H1 (cell line): ENCODE results near the gene UMOD. TPM values are rescaled to one million over a fixed set of nuclear protein-coding genes. Genes with fewer than 3 reads are reported as not detected.

Source experiments
- CTCF ChIA-PET: fragments of 300-600 bp; sonication (Branson Sonifier 250); formaldehyde crosslinking; loops from one replicate; lab custom pipeline; 2021; ENCODE audit not compliant: partially characterized antibody; lab: Charles Lee
- POLR2A ChIA-PET: fragments of 300-600 bp; sonication (Branson Sonifier 250); formaldehyde crosslinking; loops from one replicate; lab custom pipeline; 2021; ENCODE audit warnings: inconsistent platforms; ENCODE audit not compliant: partially characterized antibody; lab: Charles Lee
- DNase-seq, 2 experiments: peaks; one replicate each; pipeline versions ENCODE4 v3.0.0 to v3.0.0-alpha.2; 2010 to 2022; ENCODE audit warnings: low spot score in 2 of 2, low read depth in 1 of 2, mixed read lengths in 1 of 2
- FAIRE-seq: peaks from 2 replicates; lab custom pipeline; 2011; peaks lifted over from hg19 to GRCh38; lab: Jason Lieb, UNC
- H2AFZ ChIP-seq: 2 replicates; pipeline ENCODE4 v1.8.1; 2012; ENCODE audit warnings: low read length, inconsistent platforms
- H2AK5ac ChIP-seq: 2 replicates; pipeline ENCODE4 v1.6.1; 2013; ENCODE audit warnings: low read depth, low read length
- H2BK120ac ChIP-seq: replicated peaks from 2 replicates; pipeline ENCODE3; 2013; ENCODE audit warnings: low read depth, low read length, inconsistent platforms
- H2BK12ac ChIP-seq: 2 replicates; pipeline ENCODE4 v1.6.1; 2013; ENCODE audit warnings: low read depth, low read length
- H2BK15ac ChIP-seq: 2 replicates; pipeline ENCODE4 v1.6.1; 2013; ENCODE audit warnings: low read length
- H2BK20ac ChIP-seq: 2 replicates; pipeline ENCODE4 v1.6.1; 2013; ENCODE audit warnings: low read length
- H2BK5ac ChIP-seq: 2 replicates; pipeline ENCODE4 v1.6.1; 2013; ENCODE audit warnings: low read depth, low read length
- H3K14ac ChIP-seq: 2 replicates; pipeline ENCODE4 v1.6.1; 2013; ENCODE audit warnings: inconsistent platforms; ENCODE audit not compliant: insufficient read length
- H3K18ac ChIP-seq: 2 replicates; pipeline ENCODE4 v1.6.1; 2013; ENCODE audit warnings: low read length; ENCODE audit errors: extremely low read depth
- H3K23ac ChIP-seq: 2 replicates; pipeline ENCODE4 v1.6.1; 2013; ENCODE audit warnings: inconsistent platforms; ENCODE audit not compliant: insufficient read length
- H3K23me2 ChIP-seq: 2 replicates; pipeline ENCODE4 v1.6.1; 2013; ENCODE audit warnings: low read depth, low read length
- H3K27ac ChIP-seq: 2 replicates; pipeline ENCODE4 v1.6.1; 2011; ENCODE audit warnings: low read depth, low read length, inconsistent platforms
- H3K27me3 ChIP-seq, 4 experiments: replicated peaks in 1 of 4; 1 replicate in 1 of 4; 2 replicates in 3 of 4; pipeline versions ENCODE4 v1.6.1 to v1.8.1; 2011 to 2013; ENCODE audit warnings: low read length in 3 of 4, mild to moderate bottlenecking in 3 of 4, inconsistent platforms in 2 of 4, mixed read lengths in 2 of 4, moderate library complexity in 1 of 4; ENCODE audit not compliant: control insufficient read depth in 3 of 4, insufficient read depth in 3 of 4; ENCODE audit errors: extremely low read depth in 1 of 4
- H3K36me3 ChIP-seq, 4 experiments: 2 replicates each; pipeline versions ENCODE4 v1.6.1 to v1.8.1; 2011 to 2013; ENCODE audit warnings: mild to moderate bottlenecking in 4 of 4, low read length in 3 of 4, moderate library complexity in 2 of 4, control low read depth in 1 of 4, inconsistent platforms in 1 of 4; ENCODE audit not compliant: insufficient read depth in 4 of 4, control insufficient read depth in 2 of 4
- H3K4ac ChIP-seq: replicated peaks from 2 replicates; pipeline ENCODE3; 2013; ENCODE audit warnings: low read length, low read depth, mixed read lengths, inconsistent platforms; ENCODE audit not compliant: insufficient read length
- H3K4me1 ChIP-seq, 4 experiments: replicated peaks in 1 of 4; 1 replicate in 1 of 4; 2 replicates in 3 of 4; pipeline versions ENCODE4 v1.6.1 to v1.8.1; 2011 to 2013; ENCODE audit warnings: low read length in 3 of 4, inconsistent platforms in 2 of 4, mixed read lengths in 1 of 4; ENCODE audit not compliant: insufficient read depth in 4 of 4, control insufficient read depth in 3 of 4
- H3K4me2 ChIP-seq, 2 experiments: 2 replicates each; pipeline versions ENCODE4 v1.6.1 to v1.8.1; 2011 to 2013; ENCODE audit warnings: low read depth in 2 of 2, low read length in 2 of 2, control low read depth in 1 of 2, inconsistent platforms in 1 of 2, mild to moderate bottlenecking in 1 of 2; ENCODE audit not compliant: insufficient read depth in 1 of 2
- H3K4me3 ChIP-seq, 4 experiments: fragments of 200-600, 300-600 bp in 1 of 4; sonication (generic), shearing (Covaris generic), sonication (Bioruptor Twin) in 1 of 4; 2 replicates each; pipeline versions ENCODE4 v1.5.1 to v1.8.1; 2011 to 2016; ENCODE audit warnings: low read length in 4 of 4, low read depth in 3 of 4, control low read depth in 2 of 4, inconsistent platforms in 2 of 4, mild to moderate bottlenecking in 2 of 4, mixed read lengths in 1 of 4, moderate library complexity in 1 of 4; ENCODE audit not compliant: insufficient read depth in 2 of 4; ENCODE audit errors: extremely low read depth in 1 of 4
- H3K56ac ChIP-seq: replicated peaks from 2 replicates; pipeline ENCODE3; 2013; ENCODE audit warnings: low read depth, mild to moderate bottlenecking, mixed read lengths, low read length, inconsistent platforms; ENCODE audit not compliant: insufficient read length
- H3K79me1 ChIP-seq: 2 replicates; pipeline ENCODE4 v1.6.1; 2013; ENCODE audit warnings: low read depth, low read length, control low read depth
- H3K79me2 ChIP-seq, 2 experiments: 2 replicates each; pipeline versions ENCODE4 v1.6.1 to v1.8.1; 2012 to 2013; ENCODE audit warnings: low read length in 2 of 2, mild to moderate bottlenecking in 2 of 2, inconsistent platforms in 1 of 2; ENCODE audit not compliant: insufficient read depth in 2 of 2, control insufficient read depth in 1 of 2
- H3K9ac ChIP-seq, 4 experiments: replicated peaks in 1 of 4; 1 replicate in 1 of 4; 2 replicates in 3 of 4; pipeline versions ENCODE4 v1.6.1 to v1.8.1; 2011 to 2013; ENCODE audit warnings: low read depth in 3 of 4, low read length in 3 of 4, control low read depth in 2 of 4, mild to moderate bottlenecking in 2 of 4, moderate library complexity in 2 of 4, inconsistent platforms in 1 of 4; ENCODE audit errors: extremely low read depth in 1 of 4
- H3K9me3 ChIP-seq, 2 experiments: 2 replicates each; pipeline versions ENCODE4 v1.6.1 to v1.8.1; 2012 to 2013; ENCODE audit warnings: mild to moderate bottlenecking in 2 of 2, moderate library complexity in 2 of 2, control low read depth in 1 of 2, inconsistent platforms in 1 of 2, low read depth in 1 of 2, low read length in 1 of 2, mixed read lengths in 1 of 2; ENCODE audit not compliant: insufficient read depth in 2 of 2
- H4K20me1 ChIP-seq, 2 experiments: replicated peaks in 1 of 2; 2 replicates each; pipeline versions ENCODE3 to v1.8.1; 2011 to 2013; ENCODE audit warnings: inconsistent platforms in 2 of 2, low read length in 2 of 2, mild to moderate bottlenecking in 1 of 2; ENCODE audit not compliant: insufficient read depth in 2 of 2, control insufficient read depth in 1 of 2
- H4K5ac ChIP-seq: 2 replicates; pipeline ENCODE4 v1.6.1; 2013; ENCODE audit warnings: low read length, low read depth, mixed read lengths, inconsistent platforms; ENCODE audit not compliant: insufficient read length
- H4K8ac ChIP-seq: 2 replicates; pipeline ENCODE4 v1.8.0; 2013; ENCODE audit warnings: mild to moderate bottlenecking, moderate library complexity, low read length, inconsistent platforms; ENCODE audit not compliant: insufficient read depth; ENCODE audit errors: extremely low read depth
- H4K91ac ChIP-seq: replicated peaks from 2 replicates; pipeline ENCODE3; 2013; ENCODE audit warnings: low read length, mixed read lengths, inconsistent platforms; ENCODE audit not compliant: insufficient read length
- KDM1A ChIP-seq: fragments of 200-600, 300-600 bp; sonication (generic); IDR thresholded peaks from 2 replicates; pipeline ENCODE4 v1.7.1; 2016; ENCODE audit warnings: mild to moderate bottlenecking, low read length, borderline replicate concordance
- WGBS, 2 experiments: shearing (Covaris generic) in 1 of 2; methylation state at CpG; one replicate each; pipeline versions ENCODE4 v1.1.6 to v1.1.7; 2013 to 2015; ENCODE audit warnings: low lambda C conversion rate in 2 of 2, mixed read lengths in 2 of 2, inconsistent platforms in 1 of 2, low coverage in 1 of 2, missing lambda C conversion rate in 1 of 2; ENCODE audit not compliant: insufficient replicate concordance in 2 of 2, insufficient coverage in 1 of 2, insufficient read length in 1 of 2; ENCODE audit errors: extremely low coverage in 1 of 2, missing lambda C conversion rate in 1 of 2; 5-methylcytosine and 5-hydroxymethylcytosine counted together
- polyA plus RNA-seq, 7 experiments: library from polyadenylated mRNA; depleted of rRNA in 3 of 7; stranded (reverse) in 5 of 7; unstranded in 2 of 7; fragments of >200 nt in 5 of 7; fragments of 200-250 nt in 2 of 7; gene quantifications; 1 replicate in 5 of 7; 2 replicates in 1 of 7; 4 replicates in 1 of 7; pipeline versions ENCODE4 v1.2.1 to v1.2.3, GENCODE V29; 2011 to 2013; ENCODE audit warnings: missing spikeins in 2 of 7, mixed read lengths in 2 of 7
- total RNA-seq: library from RNA; stranded (reverse); fragmentation: NEBNext Ultra II Directional; extraction: Animal tissue kit (Norgen Biotek cat#: 25700); gene quantifications from 2 replicates; pipeline ENCODE4 v1.2.1, GENCODE V29; 2021
- TF ChIP-seq, protein P1 (sequence below): IDR thresholded peaks from 2 replicates; pipeline ENCODE4 v1.6.1; 2012; ENCODE audit warnings: inconsistent platforms

UMOD gene
- total and polyA plus RNA-seq, 2 of the 8 experiments (the other 6 are each of a cell fraction or from before 2014, with no cell fraction given), result not detected

DNA sequence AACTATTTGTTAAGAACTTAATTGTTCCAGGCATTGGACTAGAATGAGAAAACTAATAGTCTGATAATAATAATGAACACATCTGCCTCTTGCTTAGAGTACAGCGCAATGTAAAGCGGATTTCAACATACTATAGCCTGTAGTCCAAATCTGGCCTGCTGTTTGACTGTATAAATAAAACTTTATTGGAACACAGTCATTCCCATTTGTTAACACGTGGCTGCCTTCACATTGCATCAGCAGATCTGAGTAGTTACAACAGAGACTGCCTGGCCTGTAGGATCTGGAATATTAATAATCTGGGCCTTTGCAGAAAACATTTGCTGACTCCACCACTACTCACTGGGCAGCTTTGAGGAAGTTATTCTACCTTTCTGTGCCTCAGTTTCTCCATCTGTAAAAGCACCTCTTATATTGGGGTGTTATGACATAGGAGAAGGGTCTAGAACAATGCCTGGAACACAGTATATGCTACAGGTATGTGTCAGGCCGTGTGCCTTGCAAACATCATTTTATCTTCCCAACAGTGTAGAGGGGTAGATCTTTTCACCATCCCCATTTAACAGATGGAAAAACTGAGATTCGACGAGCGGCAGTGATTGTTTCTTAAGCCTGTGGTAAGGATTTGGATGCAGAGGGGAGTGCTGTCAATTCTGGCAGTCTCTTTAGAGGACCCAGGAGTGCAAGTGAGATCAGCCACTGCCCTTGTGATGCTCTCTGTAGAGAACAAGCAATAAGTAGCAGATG is 29.9 kb upstream of the UMOD start:
- FAIRE-seq, result no peak
- POLR2A ChIA-PET, result no interaction called here

More for the DNA sequence above, 29.9 kb upstream of the UMOD start:
- 88% methylated on average over 7 of the region's 7 CpGs; no CpG with 5 or more reads in 1 of the 2 experiments for WGBS, 2 experiments
- Histone ChIP-seq H3K9ac (no peak overlapping the region), H2AK5ac (no peak overlapping the region), H2BK5ac (no peak overlapping the region), H4K5ac (no peak overlapping the region), H3K79me1 (no peaks in the 10 kb centered on the region; the same call in 1 of the 2 replicates), H2BK15ac (no peak overlapping the region), H3K14ac (no peak overlapping the region), H4K91ac (no peak overlapping the region), H3K27me3 (no peaks in the 10 kb centered on the region), H2BK20ac (no peak overlapping the region), H3K18ac (no peak overlapping the region), H3K4me2 (no peak overlapping the region), H4K20me1 (no peaks in the 10 kb centered on the region), H3K23ac (no peak overlapping the region), H3K79me2 (no peaks in the 10 kb centered on the region)
- no peak for DNase-seq
- TF ChIP-seq, protein P1, sequence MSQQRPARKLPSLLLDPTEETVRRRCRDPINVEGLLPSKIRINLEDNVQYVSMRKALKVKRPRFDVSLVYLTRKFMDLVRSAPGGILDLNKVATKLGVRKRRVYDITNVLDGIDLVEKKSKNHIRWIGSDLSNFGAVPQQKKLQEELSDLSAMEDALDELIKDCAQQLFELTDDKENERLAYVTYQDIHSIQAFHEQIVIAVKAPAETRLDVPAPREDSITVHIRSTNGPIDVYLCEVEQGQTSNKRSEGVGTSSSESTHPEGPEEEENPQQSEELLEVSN, result no peak
- TF ChIP-seq KDM1A, result 0 out of 2 replicates have a peak, but pooled peaks have one; percentile 18
- TF ChIP-seq, all 59 proteins: peak for 1
- H3K27ac ChIP-seq, result no peak overlapping the region
- no peak overlapping the region for H4K8ac ChIP-seq
- H2BK120ac ChIP-seq, result no peak overlapping the region
- H3K4ac ChIP-seq, result no peak overlapping the region
- H3K23me2 ChIP-seq, result peaks cover 2% of the 10 kb centered on the region; the same call in 1 of the 2 replicates
- H2BK12ac ChIP-seq, result 0 out of 2 replicates have a peak overlapping the region, but pooled peaks have one; percentile 64
- peaks cover 0 to 5% (median 2%) of the 10 kb centered on the region in 4 experiments; a peak in 4 of 7 replicates for H3K4me1 ChIP-seq
- no peak overlapping the region for H3K56ac ChIP-seq
- H2AFZ ChIP-seq, result no peak overlapping the region
- H3K9me3 ChIP-seq, result no peaks in the 10 kb centered on the region
- H3K4me3 ChIP-seq, result no peak overlapping the region
- H3K36me3 ChIP-seq, result no peaks in the 10 kb centered on the region
- CTCF ChIA-PET, result interaction anchor here (0.6 to 7.6 kb wide), 17 partner anchors 10 to 483 kb away, joined by 3 to 114 read pairs (median 5); no protein-coding TSS in a partner anchor
